ENCODE measurements around the gene GRB10.

GRCh38 chr7:50554431-50555322 is 228.0 kb downstream of the GRB10 start:
- TF ChIP-seq CTBP1 (IDR thresholded peaks at IDR 0.05; ENCODE audit: borderline replicate concordance) (no peak), SUZ12 (IDR thresholded peaks at IDR 0.05) (no peak), FOXM1 (IDR thresholded peaks at IDR 0.05; ENCODE audit: borderline replicate concordance) (no peak), FOXK2 (IDR thresholded peaks at IDR 0.05) (no peak), NFRKB (IDR thresholded peaks at IDR 0.05) (no peak), FOXA1 (IDR thresholded peaks at IDR 0.05) (no peak), SP1 (IDR thresholded peaks at IDR 0.05) (no peak), ZNF384 (IDR thresholded peaks at IDR 0.05) (no peak), HDGF (IDR thresholded peaks at IDR 0.05; ENCODE audit: borderline replicate concordance) (no peak), L3MBTL2 (conservative IDR thresholded peaks at IDR 0.05) (no peak), LEF1 (IDR thresholded peaks at IDR 0.05; ENCODE audit: borderline replicate concordance) (no peak), ARNT (IDR thresholded peaks at IDR 0.05) (no peak)
